ENCODE measurements around the gene FRMD3.

- TF ChIP-seq POLR2A (IDR thresholded peaks at IDR 0.05; ENCODE audit: extremely low read depth, insufficient read length) = no peak
- no peak for TF ChIP-seq MAX (IDR thresholded peaks at IDR 0.05; ENCODE audit: low read depth, low read length)
Measured at GRCh38 chr9:83429229-83429628, 109.0 kb downstream of the FRMD3 start.

Measured in NB4 (cell line).